ENCODE data around the gene LYSMD2.

Gene LYSMD2

GRCh38 chr15:51687565-51687964 lies 49.9 kb downstream of the LYSMD2 start:
- DNase-seq = no peak
- no peaks in the 10 kb centered on the region for H3K9me3 Mint-ChIP-seq
- H3K36me3 Mint-ChIP-seq = no peaks in the 10 kb centered on the region

GRCh38 chr15:51681303-51681963 lies 56.0 kb downstream of the LYSMD2 start, which contains the start of gene SCG3:
TSS of gene SCG3 (plus strand) at chr15:51681503. CDS start at chr15:51681756, 253 bp downstream.
- Mint-ChIP-seq H3K4me1 (peaks cover 5 to 8% of the 10 kb centered on the region in 2 donors), H3K36me3 (no peaks in the 10 kb centered on the region), H3K4me3 (peak within 1 kb of the TSS; percentile 66), H3K27me3 (peaks cover 33 to 57% of the 10 kb centered on the region in 2 donors), H3K9me3 (peaks cover 0 to 3% of the 10 kb centered on the region in 2 donors), H3K27ac (peak within 1 kb of the TSS; percentile 3)
- DNase-seq (peak; percentile 38), ATAC-seq (replicated peaks) (peak; percentile 84 to 85)

More at GRCh38 chr15:51687565-51687964, 49.9 kb downstream of the LYSMD2 start:
- no peak overlapping the region for H3K27ac Mint-ChIP-seq
- peaks cover 14 to 17% of the 10 kb centered on the region in 2 donors for H3K4me1 Mint-ChIP-seq
- no peak for ATAC-seq (replicated peaks)
- H3K27me3 Mint-ChIP-seq = peaks cover 31 to 38% of the 10 kb centered on the region in 2 donors
- no peak overlapping the region for H3K4me3 Mint-ChIP-seq

- Mint-ChIP-seq H3K4me3 (no peak overlapping the region), H3K9me3 (peaks cover 0 to 3% of the 10 kb centered on the region in 2 donors), H3K27me3 (peaks cover 39 to 63% of the 10 kb centered on the region in 2 donors), H3K27ac (no peak overlapping the region), H3K4me1 (peaks cover 5 to 8% of the 10 kb centered on the region in 2 donors), H3K36me3 (no peaks in the 10 kb centered on the region)
- no peak for DNase-seq
- no peak for ATAC-seq (replicated peaks)
These were observed 57.1 kb downstream of the LYSMD2 start for GRCh38 chr15:51680321-51680720.

GRCh38 chr15:51678096-51678495 lies 59.4 kb downstream of the LYSMD2 start:
- ATAC-seq (replicated peaks) (no peak), DNase-seq (no peak)
- peaks cover 0 to 3% of the 10 kb centered on the region in 2 donors for H3K9me3 Mint-ChIP-seq
- H3K36me3 Mint-ChIP-seq = no peaks in the 10 kb centered on the region
- H3K4me3 Mint-ChIP-seq = no peak overlapping the region
- peaks cover 5 to 8% of the 10 kb centered on the region in 2 donors for H3K4me1 Mint-ChIP-seq
- no peak overlapping the region for H3K27ac Mint-ChIP-seq
- peaks cover 32 to 55% of the 10 kb centered on the region in 2 donors for H3K27me3 Mint-ChIP-seq

- Mint-ChIP-seq H3K4me1 (peaks cover 6 to 9% of the 10 kb centered on the region in 2 donors), H3K27me3 (peaks cover 33 to 52% of the 10 kb centered on the region in 2 donors), H3K4me3 (no peak overlapping the region), H3K36me3 (no peaks in the 10 kb centered on the region), H3K9me3 (peaks cover 0 to 3% of the 10 kb centered on the region in 2 donors), H3K27ac (no peak overlapping the region)
- DNase-seq = no peak
- no peak for ATAC-seq (replicated peaks)
These were observed 60.0 kb downstream of the LYSMD2 start for GRCh38 chr15:51677452-51677851.

- Mint-ChIP-seq H3K27ac (no peak overlapping the region), H3K27me3 (peaks cover 33 to 51% of the 10 kb centered on the region in 2 donors), H3K4me1 (peaks cover 8 to 13% of the 10 kb centered on the region in 2 donors), H3K4me3 (no peak overlapping the region), H3K9me3 (peaks cover 0 to 3% of the 10 kb centered on the region in 2 donors), H3K36me3 (no peaks in the 10 kb centered on the region)
- DNase-seq = no peak
- ATAC-seq (replicated peaks) = no peak
These were observed 60.4 kb downstream of the LYSMD2 start for GRCh38 chr15:51677021-51677420.

- DNase-seq = no peak
- no peak overlapping the region for H3K4me3 Mint-ChIP-seq
- H3K4me1 Mint-ChIP-seq = peaks cover 5 to 11% of the 10 kb centered on the region in 2 donors
- no peaks in the 10 kb centered on the region for H3K36me3 Mint-ChIP-seq
- H3K27ac Mint-ChIP-seq = no peak overlapping the region
- no peak for ATAC-seq (replicated peaks)
- peaks cover 21 to 40% of the 10 kb centered on the region in 2 donors for H3K27me3 Mint-ChIP-seq
- peaks cover 0 to 3% of the 10 kb centered on the region in 2 donors for H3K9me3 Mint-ChIP-seq
These were observed 62.2 kb downstream of the LYSMD2 start for GRCh38 chr15:51675234-51675633.

Data from stimulated activated naive B cell treated with anti-CD40 and anti-IgM and Interleukin-4, amounts not matched to agents 10 μg/mL and 1 μg/mL and 100 μg/mL, for 72 hours (primary cell).